Hepatocyte (in vitro differentiated cells): ENCODE data around the gene DBN1. TPM values are rescaled to one million over a fixed set of nuclear protein-coding genes. Genes with fewer than 3 reads are reported as not detected.
A peak's percentile ranks its signal among the peaks of the same experiment; 100 is the strongest.

Source experiments
- DNase-seq: peaks from one replicate; pipeline ENCODE4 v3.0.0-alpha.2; 2016; ENCODE audit warnings: low spot score
- H2AFZ ChIP-seq: fragments of 200-600 bp; sonication (generic); 2 replicates; pipeline ENCODE4 v1.6.0; 2016; ENCODE audit warnings: antibody characterized with exemption, mild to moderate bottlenecking
- H3K27ac ChIP-seq: fragments of 200-600 bp; sonication (generic); 2 replicates; pipeline ENCODE4 v1.5.1; 2016; ENCODE audit warnings: mild to moderate bottlenecking
- H3K27me3 ChIP-seq: fragments of 200-600 bp; sonication (generic); 2 replicates; pipeline ENCODE4 v1.6.1; 2016
- H3K36me3 ChIP-seq: fragments of 200-600 bp; sonication (generic); replicated peaks from 2 replicates; pipeline ENCODE4 v1.5.1; 2016; ENCODE audit warnings: low read depth; ENCODE audit not compliant: insufficient read depth
- H3K4me1 ChIP-seq: fragments of 200-600 bp; sonication (generic); 2 replicates; pipeline ENCODE4 v1.5.1; 2016; ENCODE audit warnings: mild to moderate bottlenecking, moderate library complexity; ENCODE audit not compliant: insufficient read depth
- H3K4me2 ChIP-seq: fragments of 200-600 bp; sonication (generic); 2 replicates; pipeline ENCODE4 v1.6.0; 2016
- H3K4me3 ChIP-seq: fragments of 200-600 bp; sonication (generic); 2 replicates; pipeline ENCODE4 v1.5.1; 2016; ENCODE audit warnings: mild to moderate bottlenecking
- H3K79me2 ChIP-seq: fragments of 200-600 bp; sonication (generic); 2 replicates; pipeline ENCODE4 v1.6.0; 2017; ENCODE audit warnings: mild to moderate bottlenecking
- H3K9me2 ChIP-seq: fragments of 200-600 bp; sonication (generic); replicated peaks from 2 replicates; pipeline ENCODE4 v1.6.0; 2017; ENCODE audit warnings: mild to moderate bottlenecking; ENCODE audit not compliant: insufficient read depth
- H3K9me3 ChIP-seq: fragments of 200-600 bp; sonication (generic); 2 replicates; pipeline ENCODE4 v1.5.1; 2016; ENCODE audit warnings: low read depth, mild to moderate bottlenecking
- H4K20me1 ChIP-seq: fragments of 200-600 bp; sonication (generic); 2 replicates; pipeline ENCODE4 v1.6.0; 2016; ENCODE audit warnings: mild to moderate bottlenecking; ENCODE audit not compliant: insufficient read depth, poor library complexity, severe bottlenecking
- CTCF ChIP-seq: fragments of 200-600 bp; sonication (generic); IDR thresholded peaks from 2 replicates; pipeline ENCODE4 v1.5.1; 2016; ENCODE audit warnings: antibody characterized with exemption, mild to moderate bottlenecking; ENCODE audit not compliant: poor library complexity
- EZH2 ChIP-seq: fragments of 200-600 bp; sonication (generic); IDR thresholded peaks from 2 replicates; pipeline ENCODE4 v1.6.1; 2016; ENCODE audit warnings: antibody characterized with exemption, mild to moderate bottlenecking, borderline replicate concordance
- EZH2phosphoT487 ChIP-seq: fragments of 200-600 bp; sonication (generic); IDR thresholded peaks from one replicate; pipeline ENCODE4 v1.6.1; 2018; ENCODE audit warnings: antibody characterized with exemption, mild to moderate bottlenecking, low read depth, moderate library complexity; ENCODE audit not compliant: unreplicated experiment, severe bottlenecking
- WGBS: methylation state at CpG from one replicate; pipeline ENCODE4 v1.1.6; 2016; ENCODE audit warnings: low lambda C conversion rate; ENCODE audit errors: missing lambda C conversion rate; 5-methylcytosine and 5-hydroxymethylcytosine counted together
- polyA plus RNA-seq: library from polyadenylated mRNA; unstranded; fragments of >200 nt; fragmentation: Nextera tagmentation; extraction: Ambion mirVana; gene quantifications from 2 replicates; pipeline ENCODE4 v1.2.1, GENCODE V29; 2016
- total RNA-seq: library from RNA; depleted of rRNA; stranded (reverse); fragments of >200 nt; gene quantifications from 2 replicates; pipeline ENCODE4 v1.2.3, GENCODE V29; 2014

The DBN1 gene
- total and polyA plus RNA-seq, 2 experiments from 2014 or later, result 107 to 122 TPM

GRCh38 chr5:177493795-177494345 lies 20.4 kb upstream of the DBN1 start:
- TF ChIP-seq EZH2 (no peak), EZH2phosphoT487 (no peak), CTCF (no peak)
- H3K4me3 ChIP-seq, result no peak overlapping the region
- peak overlapping the region; percentile 97 for H3K27ac ChIP-seq
- no peaks in the 10 kb centered on the region for H3K9me3 ChIP-seq
- H3K79me2 ChIP-seq, result peaks cover 20% of the 10 kb centered on the region
- no peaks in the 10 kb centered on the region for H3K27me3 ChIP-seq
- no peak overlapping the region for H2AFZ ChIP-seq
- peaks cover 8% of the 10 kb centered on the region for H4K20me1 ChIP-seq
- no peaks in the 10 kb centered on the region for H3K9me2 ChIP-seq
- H3K4me2 ChIP-seq, result peak overlapping the region; percentile 61
- H3K4me1 ChIP-seq, result peaks cover 37% of the 10 kb centered on the region
- no peaks in the 10 kb centered on the region for H3K36me3 ChIP-seq
- WGBS, result 79% methylated on average over 5 of the region's 5 CpGs
- DNase-seq, result no peak

- H3K9me3 ChIP-seq, result no peaks in the 10 kb centered on the region
- H3K9me2 ChIP-seq, result no peaks in the 10 kb centered on the region
- no peak overlapping the region for H3K27ac ChIP-seq
- 87% methylated on average over 7 of the region's 7 CpGs for WGBS
- H3K4me3 ChIP-seq, result no peak overlapping the region
- H3K4me1 ChIP-seq, result peaks cover 28% of the 10 kb centered on the region
- H3K27me3 ChIP-seq, result no peaks in the 10 kb centered on the region
- peaks cover 8% of the 10 kb centered on the region for H4K20me1 ChIP-seq
- no peak for DNase-seq
- H3K79me2 ChIP-seq, result peaks cover 20% of the 10 kb centered on the region
- no peak overlapping the region for H2AFZ ChIP-seq
- no peak for TF ChIP-seq EZH2
- no peaks in the 10 kb centered on the region for H3K36me3 ChIP-seq
- H3K4me2 ChIP-seq, result no peak overlapping the region
Measured at GRCh38 chr5:177492841-177493240, 19.4 kb upstream of the DBN1 start.

- TF ChIP-seq CTCF (no peak), EZH2phosphoT487 (no peak), EZH2 (no peak)
- Histone ChIP-seq H3K27me3 (no peaks in the 10 kb centered on the region), H2AFZ (no peak overlapping the region), H4K20me1 (peaks cover 8% of the 10 kb centered on the region), H3K27ac (no peak overlapping the region), H3K36me3 (no peaks in the 10 kb centered on the region), H3K9me2 (no peaks in the 10 kb centered on the region), H3K9me3 (no peaks in the 10 kb centered on the region), H3K4me1 (peaks cover 28% of the 10 kb centered on the region), H3K79me2 (peaks cover 20% of the 10 kb centered on the region), H3K4me2 (no peak overlapping the region), H3K4me3 (no peak overlapping the region)
- no peak for DNase-seq
- WGBS, result 96% methylated on average over 43 of the region's 54 CpGs
Measured at GRCh38 chr5:177491983-177492746, 18.7 kb upstream of the DBN1 start.

- peaks cover 27% of the 10 kb centered on the region for H3K4me1 ChIP-seq
- H3K27ac ChIP-seq, result no peak overlapping the region
- no peak overlapping the region for H2AFZ ChIP-seq
- H3K36me3 ChIP-seq, result no peaks in the 10 kb centered on the region
- H3K4me2 ChIP-seq, result no peak overlapping the region
- H3K9me3 ChIP-seq, result no peaks in the 10 kb centered on the region
- 44% methylated on average over 14 of the region's 43 CpGs for WGBS
- H3K9me2 ChIP-seq, result no peaks in the 10 kb centered on the region
- H3K79me2 ChIP-seq, result peaks cover 20% of the 10 kb centered on the region
- H3K27me3 ChIP-seq, result no peaks in the 10 kb centered on the region
- H3K4me3 ChIP-seq, result no peak overlapping the region
- TF ChIP-seq EZH2 (no peak), EZH2phosphoT487 (no peak), CTCF (peak; percentile 53)
- peak; percentile 65 for DNase-seq
- peaks cover 8% of the 10 kb centered on the region for H4K20me1 ChIP-seq
Measured at GRCh38 chr5:177491429-177491945, 18.1 kb upstream of the DBN1 start.
